A549 (cell line): ENCODE results near the gene SNTG2. TPM values are rescaled to one million over a fixed set of nuclear protein-coding genes. Genes with fewer than 3 reads are reported as not detected.

Experiments
- ATAC-seq, 2 experiments: fragments of 200-7000 bp in 1 of 2; fragments of >200 bp in 1 of 2; cut with Nextera tagmentation in 1 of 2; cut with Tn5 transposase in 1 of 2; 3 replicates each; pipeline versions ENCODE4 v1.8.0 to v1.9.1; 2018 to 2020; ENCODE audit warnings: mild to moderate bottlenecking in 1 of 2, moderate library complexity in 1 of 2
- CTCF ChIA-PET: fragments of 300-600 bp; sonication (Branson Sonifier 250); formaldehyde crosslinking; extraction: SDS; loops from one replicate; lab custom pipeline; 2021; ENCODE audit warnings: antibody characterized with exemption, inconsistent platforms; lab: Yijun Ruan, JAX
- POLR2A ChIA-PET: fragments of 350-600 bp; formaldehyde crosslinking; extraction: SDS; loops from one replicate; lab custom pipeline; 2021; ENCODE audit warnings: antibody characterized with exemption, inconsistent platforms; lab: Yijun Ruan, JAX
- DNase-seq, 2 experiments: peaks; one replicate each; pipeline versions ENCODE4 v3.0.0 to v3.0.0-alpha.2; 2011 to 2016; ENCODE audit warnings: low read depth in 1 of 2, low spot score in 1 of 2
- FAIRE-seq: peaks from 2 replicates; lab custom pipeline; 2011; peaks lifted over from hg19 to GRCh38; lab: Jason Lieb, UNC
- H3K27ac ChIP-seq, 2 experiments: fragments of >200 bp; sonication (Bioruptor Twin); formaldehyde crosslinking; 3 replicates each; pipeline ENCODE4 v1.5.1; 2016 to 2017
- H3K4me1 ChIP-seq: fragments of >200 bp; sonication (Bioruptor Twin); formaldehyde crosslinking; 3 replicates; pipeline ENCODE4 v1.6.1; 2016
- H3K4me2 ChIP-seq: fragments of >200 bp; sonication (Bioruptor Twin); formaldehyde crosslinking; 3 replicates; pipeline ENCODE4 v1.6.1; 2016
- H3K4me3 ChIP-seq: fragments of >200 bp; sonication (Bioruptor Twin); formaldehyde crosslinking; 3 replicates; pipeline ENCODE4 v1.5.1; 2016
- H3K9me3 ChIP-seq: fragments of >200 bp; sonication (Bioruptor Twin); formaldehyde crosslinking; 3 replicates; pipeline ENCODE4 v1.6.1; 2016
- ATOH8 ChIP-seq: fragments of 250-450 bp; sonication (Bioruptor Pico); IDR thresholded peaks from 2 replicates; pipeline ENCODE4 v1.5.0; 2020; ENCODE audit warnings: low read depth, mild to moderate bottlenecking, moderate library complexity
- CBX8 ChIP-seq: fragments of 200-600 bp; sonication (generic); IDR thresholded peaks from 2 replicates; pipeline ENCODE4 v1.6.1; 2016
- CTCF ChIP-seq: fragments of >200 bp; sonication (Bioruptor Twin); formaldehyde crosslinking; IDR thresholded peaks from 3 replicates; pipeline ENCODE4 v1.5.1; 2016
- E2F6 ChIP-seq: IDR thresholded peaks from 2 replicates; pipeline ENCODE4 v1.6.1; 2012; ENCODE audit warnings: low read depth, borderline replicate concordance
- EHMT2 ChIP-seq: fragments of 200-600 bp; sonication (generic); IDR thresholded peaks from 2 replicates; pipeline ENCODE4 v1.6.1; 2016; ENCODE audit warnings: antibody characterized with exemption, low read depth, mild to moderate bottlenecking, moderate library complexity
- FOSB ChIP-seq: fragments of 250-450 bp; sonication (Bioruptor Pico); IDR thresholded peaks from 2 replicates; pipeline ENCODE4 v1.5.0; 2020; ENCODE audit warnings: mild to moderate bottlenecking, moderate library complexity
- GATA3 ChIP-seq: IDR thresholded peaks from 2 replicates; pipeline ENCODE4 v1.6.1; 2012; ENCODE audit warnings: borderline replicate concordance
- HES2 ChIP-seq: fragments of >200 bp; sonication (Bioruptor Twin); formaldehyde crosslinking; IDR thresholded peaks from 2 replicates; pipeline ENCODE4 v1.6.1; 2016
- HOXB13 ChIP-seq: fragments of 250-450 bp; sonication (Bioruptor Pico); IDR thresholded peaks from 2 replicates; pipeline ENCODE4 v1.5.0; 2020; ENCODE audit warnings: low read depth, mild to moderate bottlenecking, moderate library complexity
- JUN ChIP-seq, 2 experiments: fragments of >200 bp; sonication (Bioruptor Twin); formaldehyde crosslinking; IDR thresholded peaks; 2 replicates in 1 of 2; 3 replicates in 1 of 2; pipeline ENCODE4 v1.6.1; 2016 to 2017
- KDM1A ChIP-seq: fragments of 200-600 bp; sonication (generic); IDR thresholded peaks from 2 replicates; pipeline ENCODE4 v1.6.1; 2016; ENCODE audit warnings: low read depth, mild to moderate bottlenecking
- MAFK ChIP-seq: fragments of 450-650 bp; IDR thresholded peaks from 2 replicates; pipeline ENCODE4 v1.6.1; 2014; ENCODE audit not compliant: partially characterized antibody
- MAZ ChIP-seq: fragments of 150-350 bp; IDR thresholded peaks from 2 replicates; pipeline ENCODE4 v1.6.1; 2014; ENCODE audit warnings: antibody characterized with exemption, low read depth, low read length, borderline replicate concordance
- NFE2L2 ChIP-seq: fragments of 150-350 bp; conservative IDR thresholded peaks from 2 replicates; pipeline ENCODE4 v1.6.1; 2014; ENCODE audit warnings: low read length
- NPAS2 ChIP-seq: fragments of 250-450 bp; sonication (Bioruptor Pico); IDR thresholded peaks from 2 replicates; pipeline ENCODE4 v1.8.0; 2022; ENCODE audit warnings: mild to moderate bottlenecking, moderate library complexity, borderline replicate concordance
- PBX3 ChIP-seq: IDR thresholded peaks from 2 replicates; pipeline ENCODE4 v1.6.1; 2012
- POLR2A ChIP-seq: IDR thresholded peaks from 2 replicates; pipeline ENCODE4 v1.6.1; 2012; ENCODE audit warnings: mild to moderate bottlenecking, low read length
- POLR2AphosphoS2 ChIP-seq: conservative IDR thresholded peaks from 2 replicates; pipeline ENCODE4 v1.6.1; 2012; ENCODE audit warnings: low read length, improper control_type of control experiment, inconsistent platforms
- RAD21 ChIP-seq, 2 experiments: fragments of >200 bp in 1 of 2; sonication (Bioruptor Twin) in 1 of 2; formaldehyde crosslinking in 1 of 2; IDR thresholded peaks in 1 of 2; conservative IDR thresholded peaks in 1 of 2; 2 replicates in 1 of 2; 3 replicates in 1 of 2; pipeline ENCODE4 v1.6.1; 2012 to 2018; ENCODE audit warnings: inconsistent platforms in 1 of 2
- REST ChIP-seq: fragments of 200-600 bp; sonication (generic); IDR thresholded peaks from 2 replicates; pipeline ENCODE4 v1.6.1; 2016; ENCODE audit warnings: antibody characterized with exemption, mild to moderate bottlenecking, moderate library complexity
- SMC3 ChIP-seq: fragments of >200 bp; sonication (Bioruptor Twin); formaldehyde crosslinking; IDR thresholded peaks from 3 replicates; pipeline ENCODE4 v1.6.1; 2018; ENCODE audit warnings: inconsistent platforms
- USF2 ChIP-seq: fragments of 450-650 bp; IDR thresholded peaks from 2 replicates; pipeline ENCODE4 v1.6.1; 2014; ENCODE audit warnings: antibody characterized with exemption
- ZSCAN20 ChIP-seq: fragments of 250-450 bp; sonication (Bioruptor Pico); IDR thresholded peaks from 2 replicates; pipeline ENCODE4 v1.8.0; 2022; ENCODE audit warnings: mild to moderate bottlenecking, moderate library complexity
- WGBS: methylation state at CpG from one replicate; pipeline ENCODE4 v1.1.6; 2017; ENCODE audit errors: missing lambda C conversion rate; 5-methylcytosine and 5-hydroxymethylcytosine counted together
- polyA plus RNA-seq, 4 experiments: library from polyadenylated mRNA; depleted of rRNA in 3 of 4; stranded (reverse); fragments of >200 nt; fragmentation: RNase III in 1 of 4; extraction: RNeasy Plus Mini Kit Qiagen cat#74134 plus additional on column Dnase treatment in 1 of 4; gene quantifications; 2 replicates in 3 of 4; 3 replicates in 1 of 4; pipeline ENCODE4 v1.2.3, GENCODE V29; 2011 to 2017

Gene SNTG2
- polyA plus RNA-seq, 2 of the 4 experiments (the other 2 are of a cell fraction), result not detected

- ChIA-PET POLR2A (no interaction called here), CTCF (no interaction called here)
- ATAC-seq (no peak), FAIRE-seq (no peak), DNase-seq (no peak)
- Histone ChIP-seq H3K27ac (no peak overlapping the region), H3K9me3 (no peaks in the 10 kb centered on the region), H3K4me1 (no peaks in the 10 kb centered on the region), H3K4me3 (no peak overlapping the region), H3K4me2 (no peak overlapping the region)
- TF ChIP-seq GATA3, result no peak
- 45% methylated on average over 7 of the region's 7 CpGs for WGBS
Observed at GRCh38 chr2:1394709-1395408, 444.2 kb downstream of the SNTG2 start.

GRCh38 chr2:1397350-1397749 lies 446.7 kb downstream of the SNTG2 start:
- Histone ChIP-seq H3K27ac (no peak overlapping the region), H3K4me2 (no peak overlapping the region), H3K4me1 (no peaks in the 10 kb centered on the region), H3K4me3 (no peak overlapping the region), H3K9me3 (no peaks in the 10 kb centered on the region)
- CTCF ChIA-PET, result interaction anchor here (1.2 kb wide), 1 partner anchor 22 kb away, joined by 3 read pairs; no protein-coding TSS in a partner anchor
- TF ChIP-seq PBX3, result no peak
- TF ChIP-seq RAD21 (conservative IDR thresholded peaks at IDR 0.05 in 1 of 2, IDR thresholded peaks at IDR 0.05 in 1 of 2), result no peak
- no peak for TF ChIP-seq CBX8
- no peak for TF ChIP-seq FOSB (CRISPR knock-in tag)
- TF ChIP-seq NPAS2 (CRISPR knock-in tag), result no peak
- TF ChIP-seq GATA3, result no peak
- no peak for TF ChIP-seq ZSCAN20 (CRISPR knock-in tag)
- TF ChIP-seq MAZ, result no peak
- no peak for TF ChIP-seq POLR2A
- no peak for TF ChIP-seq USF2
- TF ChIP-seq CTCF, result no peak
- TF ChIP-seq NFE2L2, result no peak
- TF ChIP-seq EHMT2, result no peak
- no peak for TF ChIP-seq E2F6
- no peak for TF ChIP-seq HOXB13 (CRISPR knock-in tag)
- no peak for TF ChIP-seq JUN (IDR thresholded peaks at IDR 0.05)
- POLR2A ChIA-PET, result no interaction called here
- no peak for DNase-seq
- no peak for FAIRE-seq
- WGBS, result 8% methylated on average over 4 of the region's 4 CpGs
- peak in 1 of 2 experiments; percentile 36; a peak in 2 of 6 replicates for ATAC-seq

- no peak for FAIRE-seq
- Histone ChIP-seq H3K27ac (no peak overlapping the region), H3K4me1 (no peaks in the 10 kb centered on the region), H3K4me2 (no peak overlapping the region), H3K9me3 (no peaks in the 10 kb centered on the region), H3K4me3 (no peak overlapping the region)
- ChIA-PET POLR2A (no interaction called here), CTCF (interaction anchor here (1.2 kb wide), 1 partner anchor 21 kb away, joined by 3 read pairs; no protein-coding TSS in a partner anchor)
- DNase-seq, result no peak
- TF ChIP-seq JUN (IDR thresholded peaks at IDR 0.05), result no peak
- no peak for TF ChIP-seq KDM1A
- no peak for TF ChIP-seq SMC3
- no peak for TF ChIP-seq POLR2AphosphoS2
- TF ChIP-seq HES2, result no peak
- no peak for TF ChIP-seq REST
- no peak for TF ChIP-seq MAZ
- TF ChIP-seq ATOH8 (CRISPR knock-in tag), result no peak
- TF ChIP-seq MAFK, result no peak
- 4% methylated on average over 5 of the region's 7 CpGs for WGBS
- ATAC-seq, result no peak
Observed at GRCh38 chr2:1398191-1398590, 447.5 kb downstream of the SNTG2 start.
